Effector memory CD8-positive, alpha-beta T cell (primary cell): ENCODE measurements around the gene H2BK1.

Experiments
- ATAC-seq: fragments of 150-1000 bp; cut with Tn5 transposase; replicated peaks from 2 replicates; pipeline ENCODE4 v1.10.0; 2021; ENCODE audit warnings: mild to moderate bottlenecking, moderate library complexity
- DNase-seq, 3 experiments: peaks; one replicate each; pipeline ENCODE4 v3.0.0; 2021
- H3K27ac Mint-ChIP-seq, 2 donors: one replicate each; pipeline ENCODE4 v1.8.0; 2022; ENCODE audit warnings: mild to moderate bottlenecking in 2 of 2, mixed read lengths in 2 of 2, moderate library complexity in 2 of 2
- H3K27me3 Mint-ChIP-seq, 2 donors: one replicate each; pipeline ENCODE4 v1.8.0; 2022; ENCODE audit warnings: mixed read lengths in 2 of 2
- H3K36me3 Mint-ChIP-seq: one replicate; pipeline ENCODE4 v1.8.0; 2022; ENCODE audit warnings: mild to moderate bottlenecking, moderate library complexity, mixed read lengths; ENCODE audit not compliant: insufficient read depth
- H3K4me1 Mint-ChIP-seq, 2 donors: one replicate each; pipeline ENCODE4 v1.8.0; 2022; ENCODE audit warnings: low read depth in 2 of 2, mixed read lengths in 2 of 2
- H3K4me3 Mint-ChIP-seq, 2 donors: one replicate each; pipeline ENCODE4 v1.8.0; 2022; ENCODE audit warnings: mild to moderate bottlenecking in 2 of 2, mixed read lengths in 2 of 2, moderate library complexity in 2 of 2
- H3K9me3 Mint-ChIP-seq, 2 donors: one replicate each; pipeline ENCODE4 v1.8.0; 2022; ENCODE audit warnings: mixed read lengths in 2 of 2

Gene H2BK1

GRCh38 chr7:151212626-151213025 lies 2.3 kb upstream of the H2BK1 start:
- H3K4me1 Mint-ChIP-seq = peaks cover 14 to 25% of the 10 kb centered on the region in 2 donors
- no peak overlapping the region for H3K4me3 Mint-ChIP-seq
- peak overlapping the region in 1 of 2 donors; percentile 35 for H3K27ac Mint-ChIP-seq
- no peaks in the 10 kb centered on the region for H3K27me3 Mint-ChIP-seq
- ATAC-seq = no peak
- peaks cover 47% of the 10 kb centered on the region for H3K36me3 Mint-ChIP-seq
- no peak for DNase-seq
- H3K9me3 Mint-ChIP-seq = no peaks in the 10 kb centered on the region

GRCh38 chr7:151211155-151211772 lies 976 bp upstream of the H2BK1 start:
- Mint-ChIP-seq H3K9me3 (no peaks in the 10 kb centered on the region), H3K36me3 (peaks cover 35% of the 10 kb centered on the region), H3K4me1 (peaks cover 27 to 36% of the 10 kb centered on the region in 2 donors), H3K27me3 (no peaks in the 10 kb centered on the region), H3K27ac (no peak overlapping the region), H3K4me3 (no peak overlapping the region)
- DNase-seq (no peak), ATAC-seq (no peak)

GRCh38 chr7:151209588-151209987 lies 700 bp downstream of the H2BK1 start:
- peaks cover 30 to 42% of the 10 kb centered on the region in 2 donors for H3K4me1 Mint-ChIP-seq
- ATAC-seq (no peak), DNase-seq (no peak)
- H3K27ac Mint-ChIP-seq = peak overlapping the region in 1 of 2 donors; percentile 69
- H3K36me3 Mint-ChIP-seq = peaks cover 22% of the 10 kb centered on the region
- peaks cover 0 to 6% of the 10 kb centered on the region in 2 donors for H3K27me3 Mint-ChIP-seq
- H3K9me3 Mint-ChIP-seq = no peaks in the 10 kb centered on the region
- no peak overlapping the region for H3K4me3 Mint-ChIP-seq

- Mint-ChIP-seq H3K36me3 (peaks cover 17% of the 10 kb centered on the region), H3K4me3 (peak overlapping the region; percentile 41 to 70), H3K27me3 (peaks cover 0 to 9% of the 10 kb centered on the region in 2 donors), H3K27ac (peak overlapping the region in 1 of 2 donors; percentile 87), H3K9me3 (no peaks in the 10 kb centered on the region), H3K4me1 (peaks cover 32 to 44% of the 10 kb centered on the region in 2 donors)
- ATAC-seq (no peak), DNase-seq (no peak)
Observed at GRCh38 chr7:151208253-151208862, 1.9 kb downstream of the H2BK1 start.

- ATAC-seq = no peak
- Mint-ChIP-seq H3K27ac (peak overlapping the region in 1 of 2 donors; percentile 87), H3K27me3 (peaks cover 0 to 12% of the 10 kb centered on the region in 2 donors), H3K4me3 (peak overlapping the region in 1 of 2 donors; percentile 70), H3K9me3 (no peaks in the 10 kb centered on the region), H3K4me1 (peaks cover 32 to 44% of the 10 kb centered on the region in 2 donors), H3K36me3 (peaks cover 13% of the 10 kb centered on the region)
- no peak for DNase-seq
Observed at GRCh38 chr7:151207804-151208203, 2.5 kb downstream of the H2BK1 start.

- peak; percentile 55 for ATAC-seq
- Mint-ChIP-seq H3K36me3 (peaks cover 8% of the 10 kb centered on the region), H3K4me3 (peak overlapping the region; percentile 8 to 70), H3K9me3 (no peaks in the 10 kb centered on the region), H3K27me3 (peaks cover 0 to 13% of the 10 kb centered on the region in 2 donors), H3K27ac (peak overlapping the region in 1 of 2 donors; percentile 87), H3K4me1 (peaks cover 32 to 44% of the 10 kb centered on the region in 2 donors)
- peak in 2 of 3 experiments; percentile 6 to 15 for DNase-seq
Observed at GRCh38 chr7:151207315-151207714, 3.0 kb downstream of the H2BK1 start.

- H3K27ac Mint-ChIP-seq = peak overlapping the region; percentile 50 to 87
- H3K36me3 Mint-ChIP-seq = peaks cover 4% of the 10 kb centered on the region
- ATAC-seq = peak; percentile 83
- H3K27me3 Mint-ChIP-seq = peaks cover 0 to 13% of the 10 kb centered on the region in 2 donors
- DNase-seq = peak; percentile 15 to 48 (median 44)
- peak overlapping the region; percentile 56 to 70 for H3K4me3 Mint-ChIP-seq
- H3K4me1 Mint-ChIP-seq = peaks cover 30 to 44% of the 10 kb centered on the region in 2 donors
- H3K9me3 Mint-ChIP-seq = no peaks in the 10 kb centered on the region
Observed at GRCh38 chr7:151206914-151207313, 3.4 kb downstream of the H2BK1 start.

GRCh38 chr7:151205730-151206129 lies 4.6 kb downstream of the H2BK1 start:
- Mint-ChIP-seq H3K36me3 (peaks cover 4% of the 10 kb centered on the region), H3K27ac (peak overlapping the region; percentile 50 to 87), H3K4me1 (peaks cover 26 to 41% of the 10 kb centered on the region in 2 donors), H3K27me3 (peaks cover 0 to 13% of the 10 kb centered on the region in 2 donors), H3K9me3 (no peaks in the 10 kb centered on the region), H3K4me3 (peak overlapping the region; percentile 23 to 70)
- DNase-seq (no peak), ATAC-seq (no peak)

GRCh38 chr7:151204383-151205032 lies 5.8 kb downstream of the H2BK1 start:
- DNase-seq = no peak
- Mint-ChIP-seq H3K27ac (peak overlapping the region in 1 of 2 donors; percentile 87), H3K4me3 (peak overlapping the region; percentile 39 to 45), H3K27me3 (peaks cover 0 to 13% of the 10 kb centered on the region in 2 donors), H3K36me3 (peaks cover 6% of the 10 kb centered on the region), H3K9me3 (no peaks in the 10 kb centered on the region), H3K4me1 (peaks cover 26 to 32% of the 10 kb centered on the region in 2 donors)
- no peak for ATAC-seq

GRCh38 chr7:151202836-151203235 lies 7.5 kb downstream of the H2BK1 start:
- Mint-ChIP-seq H3K27me3 (peaks cover 0 to 13% of the 10 kb centered on the region in 2 donors), H3K9me3 (no peaks in the 10 kb centered on the region), H3K4me1 (peaks cover 19 to 21% of the 10 kb centered on the region in 2 donors), H3K4me3 (no peak overlapping the region), H3K27ac (no peak overlapping the region), H3K36me3 (peaks cover 8% of the 10 kb centered on the region)
- DNase-seq = no peak
- ATAC-seq = no peak

GRCh38 chr7:151201751-151202150 lies 8.5 kb downstream of the H2BK1 start:
- Mint-ChIP-seq H3K4me1 (peaks cover 8 to 11% of the 10 kb centered on the region in 2 donors), H3K36me3 (peaks cover 8% of the 10 kb centered on the region), H3K4me3 (no peak overlapping the region), H3K9me3 (no peaks in the 10 kb centered on the region), H3K27me3 (peaks cover 0 to 13% of the 10 kb centered on the region in 2 donors), H3K27ac (no peak overlapping the region)
- DNase-seq = no peak
- ATAC-seq = no peak

GRCh38 chr7:151201344-151201743 lies 8.9 kb downstream of the H2BK1 start:
- no peak for DNase-seq
- peaks cover 8% of the 10 kb centered on the region for H3K36me3 Mint-ChIP-seq
- H3K4me3 Mint-ChIP-seq = no peak overlapping the region
- H3K27me3 Mint-ChIP-seq = peaks cover 0 to 13% of the 10 kb centered on the region in 2 donors
- no peaks in the 10 kb centered on the region for H3K9me3 Mint-ChIP-seq
- no peak for ATAC-seq
- no peak overlapping the region for H3K27ac Mint-ChIP-seq
- peaks cover 4 to 7% of the 10 kb centered on the region in 2 donors for H3K4me1 Mint-ChIP-seq

GRCh38 chr7:151198945-151199848 lies 11.1 kb downstream of the H2BK1 start:
- Mint-ChIP-seq H3K27ac (no peak overlapping the region), H3K27me3 (peaks cover 0 to 5% of the 10 kb centered on the region in 2 donors), H3K36me3 (peaks cover 4% of the 10 kb centered on the region), H3K4me1 (peaks cover 0 to 9% of the 10 kb centered on the region in 2 donors), H3K4me3 (no peak overlapping the region), H3K9me3 (no peaks in the 10 kb centered on the region)
- ATAC-seq (no peak), DNase-seq (no peak)
